ENCODE data around the gene SLC25A21. TPM values are rescaled to one million over a fixed set of nuclear protein-coding genes. Genes with fewer than 3 reads are reported as not detected.

Gene SLC25A21
- total and polyA plus RNA-seq, 2 of the 13 experiments (the other 11 are each of a cell fraction or from before 2014, with no cell fraction given) = 1.9 to 2.9 TPM

DNA sequence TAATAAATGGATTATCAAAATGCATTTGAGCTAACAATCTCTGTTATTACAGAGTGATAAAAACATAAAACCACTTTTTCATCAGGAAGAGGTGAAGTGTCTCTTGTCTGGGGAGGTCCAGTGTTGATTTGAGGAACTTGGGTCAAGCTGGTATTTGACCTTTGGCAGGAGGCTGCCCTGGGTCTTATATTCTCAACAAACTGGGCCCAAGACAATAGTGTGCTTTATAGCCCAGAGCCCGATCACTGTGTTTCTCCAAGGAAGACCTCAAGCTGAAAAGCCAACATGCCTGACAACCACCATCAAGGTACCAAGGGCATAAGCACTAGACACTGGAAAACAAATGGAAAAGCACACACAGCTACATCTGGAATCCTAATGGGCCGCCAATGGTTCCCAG is 137.0 kb downstream of the SLC25A21 start:
- CTCF ChIA-PET (ENCODE audit: low intra/inter-chr PET ratio, low total read pairs) = no interaction called here
- WGBS (ENCODE audit: low lambda C conversion rate) = 34% methylated on average over 2 of the region's 2 CpGs
- ATAC-seq = no peak
- no peak for TF ChIP-seq ZNF264 (CRISPR knock-in tag; IDR thresholded peaks at IDR 0.05)
- TF ChIP-seq, protein P1, sequence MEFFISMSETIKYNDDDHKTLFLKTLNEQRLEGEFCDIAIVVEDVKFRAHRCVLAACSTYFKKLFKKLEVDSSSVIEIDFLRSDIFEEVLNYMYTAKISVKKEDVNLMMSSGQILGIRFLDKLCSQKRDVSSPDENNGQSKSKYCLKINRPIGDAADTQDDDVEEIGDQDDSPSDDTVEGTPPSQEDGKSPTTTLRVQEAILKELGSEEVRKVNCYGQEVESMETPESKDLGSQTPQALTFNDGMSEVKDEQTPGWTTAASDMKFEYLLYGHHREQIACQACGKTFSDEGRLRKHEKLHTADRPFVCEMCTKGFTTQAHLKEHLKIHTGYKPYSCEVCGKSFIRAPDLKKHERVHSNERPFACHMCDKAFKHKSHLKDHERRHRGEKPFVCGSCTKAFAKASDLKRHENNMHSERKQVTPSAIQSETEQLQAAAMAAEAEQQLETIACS (CRISPR knock-in tag; IDR thresholded peaks at IDR 0.05) = no peak
- TF ChIP-seq FIP1L1 (IDR thresholded peaks at IDR 0.05; ENCODE audit: borderline replicate concordance, insufficient read depth, low read depth, low read length) = no peak
- TF ChIP-seq, protein P2, sequence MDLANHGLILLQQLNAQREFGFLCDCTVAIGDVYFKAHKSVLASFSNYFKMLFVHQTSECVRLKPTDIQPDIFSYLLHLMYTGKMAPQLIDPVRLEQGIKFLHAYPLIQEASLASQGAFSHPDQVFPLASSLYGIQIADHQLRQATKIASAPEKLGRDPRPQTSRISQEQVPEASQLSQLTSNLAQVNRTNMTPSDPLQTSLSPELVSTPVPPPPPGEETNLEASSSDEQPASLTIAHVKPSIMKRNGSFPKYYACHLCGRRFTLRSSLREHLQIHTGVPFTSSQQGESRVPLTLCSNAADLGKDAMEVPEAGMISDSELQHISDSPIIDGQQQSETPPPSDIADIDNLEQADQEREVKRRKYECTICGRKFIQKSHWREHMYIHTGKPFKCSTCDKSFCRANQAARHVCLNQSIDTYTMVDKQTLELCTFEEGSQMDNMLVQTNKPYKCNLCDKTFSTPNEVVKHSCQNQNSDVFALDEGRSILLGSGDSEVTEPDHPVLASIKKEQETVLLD (CRISPR knock-in tag; IDR thresholded peaks at IDR 0.05; ENCODE audit: low read depth) = no peak
- TF ChIP-seq, protein P3, sequence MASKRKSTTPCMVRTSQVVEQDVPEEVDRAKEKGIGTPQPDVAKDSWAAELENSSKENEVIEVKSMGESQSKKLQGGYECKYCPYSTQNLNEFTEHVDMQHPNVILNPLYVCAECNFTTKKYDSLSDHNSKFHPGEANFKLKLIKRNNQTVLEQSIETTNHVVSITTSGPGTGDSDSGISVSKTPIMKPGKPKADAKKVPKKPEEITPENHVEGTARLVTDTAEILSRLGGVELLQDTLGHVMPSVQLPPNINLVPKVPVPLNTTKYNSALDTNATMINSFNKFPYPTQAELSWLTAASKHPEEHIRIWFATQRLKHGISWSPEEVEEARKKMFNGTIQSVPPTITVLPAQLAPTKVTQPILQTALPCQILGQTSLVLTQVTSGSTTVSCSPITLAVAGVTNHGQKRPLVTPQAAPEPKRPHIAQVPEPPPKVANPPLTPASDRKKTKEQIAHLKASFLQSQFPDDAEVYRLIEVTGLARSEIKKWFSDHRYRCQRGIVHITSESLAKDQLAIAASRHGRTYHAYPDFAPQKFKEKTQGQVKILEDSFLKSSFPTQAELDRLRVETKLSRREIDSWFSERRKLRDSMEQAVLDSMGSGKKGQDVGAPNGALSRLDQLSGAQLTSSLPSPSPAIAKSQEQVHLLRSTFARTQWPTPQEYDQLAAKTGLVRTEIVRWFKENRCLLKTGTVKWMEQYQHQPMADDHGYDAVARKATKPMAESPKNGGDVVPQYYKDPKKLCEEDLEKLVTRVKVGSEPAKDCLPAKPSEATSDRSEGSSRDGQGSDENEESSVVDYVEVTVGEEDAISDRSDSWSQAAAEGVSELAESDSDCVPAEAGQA (IDR thresholded peaks at IDR 0.05; ENCODE audit: low read depth) = no peak
- TF ChIP-seq, protein P3 (CRISPR knock-in tag; IDR thresholded peaks at IDR 0.05; ENCODE audit: borderline replicate concordance) = no peak
- TF ChIP-seq, protein P4, sequence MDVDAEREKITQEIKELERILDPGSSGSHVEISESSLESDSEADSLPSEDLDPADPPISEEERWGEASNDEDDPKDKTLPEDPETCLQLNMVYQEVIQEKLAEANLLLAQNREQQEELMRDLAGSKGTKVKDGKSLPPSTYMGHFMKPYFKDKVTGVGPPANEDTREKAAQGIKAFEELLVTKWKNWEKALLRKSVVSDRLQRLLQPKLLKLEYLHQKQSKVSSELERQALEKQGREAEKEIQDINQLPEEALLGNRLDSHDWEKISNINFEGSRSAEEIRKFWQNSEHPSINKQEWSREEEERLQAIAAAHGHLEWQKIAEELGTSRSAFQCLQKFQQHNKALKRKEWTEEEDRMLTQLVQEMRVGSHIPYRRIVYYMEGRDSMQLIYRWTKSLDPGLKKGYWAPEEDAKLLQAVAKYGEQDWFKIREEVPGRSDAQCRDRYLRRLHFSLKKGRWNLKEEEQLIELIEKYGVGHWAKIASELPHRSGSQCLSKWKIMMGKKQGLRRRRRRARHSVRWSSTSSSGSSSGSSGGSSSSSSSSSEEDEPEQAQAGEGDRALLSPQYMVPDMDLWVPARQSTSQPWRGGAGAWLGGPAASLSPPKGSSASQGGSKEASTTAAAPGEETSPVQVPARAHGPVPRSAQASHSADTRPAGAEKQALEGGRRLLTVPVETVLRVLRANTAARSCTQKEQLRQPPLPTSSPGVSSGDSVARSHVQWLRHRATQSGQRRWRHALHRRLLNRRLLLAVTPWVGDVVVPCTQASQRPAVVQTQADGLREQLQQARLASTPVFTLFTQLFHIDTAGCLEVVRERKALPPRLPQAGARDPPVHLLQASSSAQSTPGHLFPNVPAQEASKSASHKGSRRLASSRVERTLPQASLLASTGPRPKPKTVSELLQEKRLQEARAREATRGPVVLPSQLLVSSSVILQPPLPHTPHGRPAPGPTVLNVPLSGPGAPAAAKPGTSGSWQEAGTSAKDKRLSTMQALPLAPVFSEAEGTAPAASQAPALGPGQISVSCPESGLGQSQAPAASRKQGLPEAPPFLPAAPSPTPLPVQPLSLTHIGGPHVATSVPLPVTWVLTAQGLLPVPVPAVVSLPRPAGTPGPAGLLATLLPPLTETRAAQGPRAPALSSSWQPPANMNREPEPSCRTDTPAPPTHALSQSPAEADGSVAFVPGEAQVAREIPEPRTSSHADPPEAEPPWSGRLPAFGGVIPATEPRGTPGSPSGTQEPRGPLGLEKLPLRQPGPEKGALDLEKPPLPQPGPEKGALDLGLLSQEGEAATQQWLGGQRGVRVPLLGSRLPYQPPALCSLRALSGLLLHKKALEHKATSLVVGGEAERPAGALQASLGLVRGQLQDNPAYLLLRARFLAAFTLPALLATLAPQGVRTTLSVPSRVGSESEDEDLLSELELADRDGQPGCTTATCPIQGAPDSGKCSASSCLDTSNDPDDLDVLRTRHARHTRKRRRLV (CRISPR knock-in tag; IDR thresholded peaks at IDR 0.05) = no peak
- TF ChIP-seq ZNF225 (CRISPR knock-in tag; IDR thresholded peaks at IDR 0.05) = no peak
- TF ChIP-seq PPARG (CRISPR knock-in tag; conservative IDR thresholded peaks at IDR 0.05) = no peak
- TF ChIP-seq IRF2 (CRISPR knock-in tag; IDR thresholded peaks at IDR 0.05) = no peak
- TF ChIP-seq ELF1 (CRISPR knock-in tag; IDR thresholded peaks at IDR 0.05) = no peak
- no peak for TF ChIP-seq BHLHE40 (IDR thresholded peaks at IDR 0.05; ENCODE audit: low read length)

More for the DNA sequence above, 137.0 kb downstream of the SLC25A21 start:
- intact Hi-C loops (cut with micrococcal nuclease; ENCODE audit: unreplicated experiment) (loop anchor here (5.0 kb wide), 1 partner anchor 388 kb away; no protein-coding TSS in a partner anchor), in situ Hi-C loops (cut with HindIII; ENCODE audit: extremely low pct_ligation_motif_present, low pct_unique_long_range_greater_than_20kb) (no loop called here)
- no peak for FAIRE-seq
- no peaks in the 10 kb centered on the region for H3K27me3 ChIP-seq (ENCODE audit: control insufficient read depth in 1 of 2, insufficient read depth in 2 of 2, low read length in 2 of 2)
- no peaks in the 10 kb centered on the region for H3K36me3 ChIP-seq (replicated peaks in 1 of 2; ENCODE audit: control insufficient read depth in 1 of 2, insufficient read depth in 2 of 2, low read length in 2 of 2)
- no peaks in the 10 kb centered on the region for H3K79me2 ChIP-seq (ENCODE audit: insufficient read depth, low read length)
- peaks cover 27% of the 10 kb centered on the region for H3K4me1 ChIP-seq (ENCODE audit: insufficient read depth, low read length)
- no peak overlapping the region for H3K9ac ChIP-seq (ENCODE audit: insufficient read depth, low read depth, low read length)
- no peak overlapping the region for H3K27ac ChIP-seq (ENCODE audit: extremely low read length, insufficient read depth, low read length)
- H3K9me3 ChIP-seq (ENCODE audit: low read length) = no peaks in the 10 kb centered on the region
- no peaks in the 10 kb centered on the region for H4K20me1 ChIP-seq (ENCODE audit: insufficient read depth, low read length)
- no peak for DNase-seq (ENCODE audit: low spot score)
- H3K4me2 ChIP-seq (ENCODE audit: low read depth, low read length) = no peak overlapping the region
- H3K4me3 ChIP-seq (replicated peaks in 1 of 3; ENCODE audit: insufficient read depth in 1 of 3, low read depth in 2 of 3, low read length in 3 of 3) = no peak overlapping the region
- POLR2A ChIA-PET = no interaction called here
- BruUV-seq (replicated peaks) = no TSS peak
- H2AFZ ChIP-seq (ENCODE audit: low read length) = no peak overlapping the region
